Activated CD8-positive, alpha-beta memory T cell treated with anti-CD3 and anti-CD28 coated beads for 1 hour (primary cell): ENCODE measurements around the gene CHD9.
"Not testable (repeated sequence)": the region's sequence is repeated elsewhere in the genome, so short reads cannot be mapped to it uniquely, and the experiment has no call there.

Source experiments
- DNase-seq, 2 donors: peaks; one replicate each; pipeline ENCODE4 v3.0.0-alpha.2; 2020; ENCODE audit warnings: low read depth in 1 of 2; ENCODE audit errors: extremely low read depth in 1 of 2

CHD9 gene

GRCh38 chr16:53258809-53259208, 204.0 kb downstream of the CHD9 start:
- DNase-seq, result no peak

- no peak for DNase-seq
These were observed 206.5 kb downstream of the CHD9 start for GRCh38 chr16:53261276-53261675.

- DNase-seq, result no peak
These were observed 207.9 kb downstream of the CHD9 start for GRCh38 chr16:53262645-53263044.

- no peak for DNase-seq
These were observed 211.4 kb downstream of the CHD9 start for GRCh38 chr16:53266156-53266555.

- not testable (repeated sequence) for DNase-seq
These were observed 223.7 kb downstream of the CHD9 start for GRCh38 chr16:53278498-53278897.

- DNase-seq, result no peak
These were observed 226.5 kb downstream of the CHD9 start for GRCh38 chr16:53281280-53281679.

- no peak for DNase-seq
These were observed 227.1 kb downstream of the CHD9 start for GRCh38 chr16:53281859-53282258.

GRCh38 chr16:53282328-53282727, 227.5 kb downstream of the CHD9 start:
- no peak for DNase-seq

- no peak for DNase-seq
These were observed 228.5 kb downstream of the CHD9 start for GRCh38 chr16:53282975-53283946.

GRCh38 chr16:53285236-53285635, 230.4 kb downstream of the CHD9 start:
- DNase-seq, result no peak

GRCh38 chr16:53290520-53290919, 235.7 kb downstream of the CHD9 start:
- no peak for DNase-seq

- DNase-seq, result no peak
These were observed 237.1 kb downstream of the CHD9 start for GRCh38 chr16:53291757-53292392.

- DNase-seq, result no peak
These were observed 242.7 kb downstream of the CHD9 start for GRCh38 chr16:53297477-53297876.

- no peak for DNase-seq
These were observed 249.5 kb downstream of the CHD9 start for GRCh38 chr16:53304334-53304733.

- DNase-seq, result no peak
These were observed 251.0 kb downstream of the CHD9 start for GRCh38 chr16:53305743-53306142.

GRCh38 chr16:53309457-53309856, 254.7 kb downstream of the CHD9 start:
- no peak for DNase-seq

- DNase-seq, result no peak
These were observed 266.2 kb downstream of the CHD9 start for GRCh38 chr16:53320992-53321391.

- DNase-seq, result no peak
These were observed 269.1 kb downstream of the CHD9 start for GRCh38 chr16:53323924-53324323.

- DNase-seq, result not testable (repeated sequence)
These were observed 276.2 kb downstream of the CHD9 start for GRCh38 chr16:53330991-53331390.

- DNase-seq, result no peak
These were observed 279.8 kb downstream of the CHD9 start for GRCh38 chr16:53334581-53334980.

GRCh38 chr16:53337294-53337693, 282.5 kb downstream of the CHD9 start:
- DNase-seq, result no peak

GRCh38 chr16:53341792-53342191, 287.0 kb downstream of the CHD9 start:
- no peak for DNase-seq
